Measurements from ENCODE around the gene CHRM4.
A peak's percentile ranks its signal among the peaks of the same experiment; 100 is the strongest.
"Not testable (repeated sequence)": the region's sequence is repeated elsewhere in the genome, so short reads cannot be mapped to it uniquely, and the experiment has no call there.

CHRM4 gene

GRCh38 chr11:46382646-46383403 is 8.8 kb downstream of the CHRM4 start:
- DNase-seq (ENCODE audit: low spot score) (peak; percentile 69), FAIRE-seq (no peak)

DNA sequence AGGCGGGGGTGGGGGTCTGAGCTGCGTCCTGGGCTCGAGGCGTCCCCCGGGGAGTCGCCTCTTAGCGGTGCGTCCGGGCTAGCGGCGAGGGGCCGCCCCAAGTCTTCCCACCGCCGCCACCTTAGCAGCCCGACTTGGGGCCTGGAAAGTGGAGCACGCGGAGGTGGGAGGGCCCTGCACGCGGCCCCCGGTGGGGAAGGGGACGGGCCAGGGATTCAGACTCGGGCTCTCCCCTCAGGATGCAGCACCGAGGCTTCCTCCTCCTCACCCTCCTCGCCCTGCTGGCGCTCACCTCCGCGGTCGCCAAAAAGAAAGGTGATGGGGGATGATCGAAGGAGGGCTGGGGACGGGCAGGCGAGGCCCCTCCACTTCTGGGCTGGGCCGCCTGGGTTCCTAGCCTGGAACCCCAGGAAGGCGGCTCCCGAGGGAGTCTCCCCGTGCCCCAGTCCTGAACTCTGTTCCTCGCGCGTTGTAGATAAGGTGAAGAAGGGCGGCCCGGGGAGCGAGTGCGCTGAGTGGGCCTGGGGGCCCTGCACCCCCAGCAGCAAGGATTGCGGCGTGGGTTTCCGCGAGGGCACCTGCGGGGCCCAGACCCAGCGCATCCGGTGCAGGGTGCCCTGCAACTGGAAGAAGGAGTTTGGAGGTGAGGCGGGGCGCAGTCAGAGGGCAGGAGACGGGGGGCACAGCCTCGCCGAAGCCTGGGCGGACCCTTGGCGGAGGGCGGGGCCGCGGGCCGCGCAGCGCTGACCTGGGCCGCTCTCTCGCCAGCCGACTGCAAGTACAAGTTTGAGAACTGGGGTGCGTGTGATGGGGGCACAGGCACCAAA is 9.5 kb downstream of the CHRM4 start:
- FAIRE-seq (peak; percentile 27), DNase-seq (ENCODE audit: low spot score) (peak; percentile 66)

- peak; percentile 78 for DNase-seq (ENCODE audit: low spot score)
- FAIRE-seq = peak; percentile 23
Observed at GRCh38 chr11:46381048-46381818, 10.3 kb downstream of the CHRM4 start, which contains the start of gene MDK. Gene MDK, plus strand, starts transcription at chr11:46381669. Its CDS starts 389 bp downstream, at chr11:46382058.

DNA sequence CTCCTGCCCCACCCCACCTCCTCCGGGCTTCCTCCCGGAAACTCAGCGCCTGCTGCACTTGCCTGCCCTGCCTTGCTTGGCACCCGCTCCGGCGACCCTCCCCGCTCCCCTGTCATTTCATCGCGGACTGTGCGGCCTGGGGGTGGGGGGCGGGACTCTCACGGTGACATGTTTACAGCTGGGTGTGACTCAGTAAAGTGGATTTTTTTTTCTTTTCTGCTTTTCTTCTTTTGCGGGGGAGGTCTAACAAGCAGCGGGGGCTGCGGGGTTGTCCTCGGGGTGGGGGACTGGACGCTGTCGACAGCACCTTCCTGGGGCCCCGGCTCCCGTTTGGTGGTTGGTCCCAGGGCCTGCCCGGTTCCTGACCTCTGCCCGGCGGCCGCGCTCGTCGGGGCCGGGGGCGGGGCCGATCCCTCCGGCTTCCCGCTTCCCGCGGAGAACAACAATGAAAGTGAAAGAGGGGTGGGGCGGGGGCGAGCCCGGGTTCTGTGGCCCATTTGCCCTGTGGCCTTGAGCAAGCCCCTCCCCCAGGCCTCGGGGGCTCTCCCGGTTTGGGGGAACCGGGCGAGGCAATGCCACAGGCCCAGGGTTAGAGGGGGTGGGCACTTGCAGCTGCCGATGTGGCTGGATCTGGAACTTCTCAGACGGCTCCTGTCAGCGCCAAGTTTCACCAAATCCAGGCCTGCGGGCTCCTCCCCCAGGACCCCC is 11.1 kb downstream of the CHRM4 start:
- FAIRE-seq (no peak), DNase-seq (ENCODE audit: low spot score) (peak; percentile 76)

- peak; percentile 65 for FAIRE-seq
- not testable (repeated sequence) for DNase-seq (ENCODE audit: low spot score)
Observed at GRCh38 chr11:46379482-46380293, 11.9 kb downstream of the CHRM4 start.

DNA sequence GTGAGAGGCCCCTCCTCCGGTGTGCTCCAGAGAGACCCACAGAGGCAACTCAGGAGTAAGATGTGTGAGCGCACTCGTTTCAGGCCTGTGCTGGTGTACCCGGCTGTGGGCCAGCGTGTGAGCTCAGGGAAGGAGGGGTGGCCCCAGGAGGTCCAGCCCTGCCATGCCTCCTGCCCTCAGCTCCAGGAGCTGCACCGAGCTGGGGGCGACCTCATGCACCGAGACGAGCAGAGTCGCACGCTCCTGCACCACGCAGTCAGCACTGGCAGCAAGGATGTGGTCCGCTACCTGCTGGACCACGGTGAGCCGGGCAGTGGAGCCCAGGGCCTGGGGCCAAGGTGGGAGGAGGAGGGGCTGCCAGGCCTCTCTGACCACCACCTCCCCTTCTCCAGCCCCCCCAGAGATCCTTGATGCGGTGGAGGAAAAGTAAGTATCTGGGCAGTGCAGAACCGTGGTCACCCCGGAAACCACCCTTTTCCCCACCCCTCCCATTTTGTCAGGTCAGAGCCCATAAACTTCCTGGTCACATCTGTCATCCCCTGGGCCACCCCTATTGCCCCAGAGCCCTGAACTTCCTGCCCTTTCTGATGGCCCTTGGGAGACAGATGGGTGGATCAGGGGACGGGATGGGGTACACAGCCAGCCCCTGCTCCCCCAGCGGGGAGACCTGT is 12.6 kb downstream of the CHRM4 start:
- FAIRE-seq (no peak), DNase-seq (ENCODE audit: low spot score) (no peak)

DNA sequence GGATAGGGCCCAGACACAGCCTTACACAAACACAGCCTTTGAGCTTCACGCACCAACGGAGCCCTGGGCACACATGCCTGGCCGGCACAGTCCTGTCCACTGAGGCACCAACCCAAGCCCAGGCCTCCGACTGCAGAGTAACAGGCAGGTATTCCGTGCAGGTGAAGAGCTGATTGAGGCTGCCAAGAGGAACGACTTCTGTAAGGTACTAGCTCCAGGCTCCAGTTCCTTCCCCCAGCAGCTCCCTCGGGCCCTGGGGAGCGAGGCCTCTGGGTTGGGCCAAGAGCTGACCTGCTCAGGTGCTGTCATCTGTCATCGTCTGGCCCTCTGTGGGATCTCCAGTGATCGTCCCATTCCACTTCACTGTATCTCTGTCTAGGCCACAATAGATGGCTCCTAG is 13.3 kb downstream of the CHRM4 start:
- DNase-seq (ENCODE audit: low spot score) (no peak), FAIRE-seq (no peak)

GRCh38 chr11:46377831-46378230 is 13.7 kb downstream of the CHRM4 start:
- DNase-seq (ENCODE audit: low spot score) (no peak), FAIRE-seq (no peak)

- DNase-seq (ENCODE audit: low spot score) (no peak), FAIRE-seq (no peak)
Observed at GRCh38 chr11:46377290-46377689, 14.3 kb downstream of the CHRM4 start.

DNA sequence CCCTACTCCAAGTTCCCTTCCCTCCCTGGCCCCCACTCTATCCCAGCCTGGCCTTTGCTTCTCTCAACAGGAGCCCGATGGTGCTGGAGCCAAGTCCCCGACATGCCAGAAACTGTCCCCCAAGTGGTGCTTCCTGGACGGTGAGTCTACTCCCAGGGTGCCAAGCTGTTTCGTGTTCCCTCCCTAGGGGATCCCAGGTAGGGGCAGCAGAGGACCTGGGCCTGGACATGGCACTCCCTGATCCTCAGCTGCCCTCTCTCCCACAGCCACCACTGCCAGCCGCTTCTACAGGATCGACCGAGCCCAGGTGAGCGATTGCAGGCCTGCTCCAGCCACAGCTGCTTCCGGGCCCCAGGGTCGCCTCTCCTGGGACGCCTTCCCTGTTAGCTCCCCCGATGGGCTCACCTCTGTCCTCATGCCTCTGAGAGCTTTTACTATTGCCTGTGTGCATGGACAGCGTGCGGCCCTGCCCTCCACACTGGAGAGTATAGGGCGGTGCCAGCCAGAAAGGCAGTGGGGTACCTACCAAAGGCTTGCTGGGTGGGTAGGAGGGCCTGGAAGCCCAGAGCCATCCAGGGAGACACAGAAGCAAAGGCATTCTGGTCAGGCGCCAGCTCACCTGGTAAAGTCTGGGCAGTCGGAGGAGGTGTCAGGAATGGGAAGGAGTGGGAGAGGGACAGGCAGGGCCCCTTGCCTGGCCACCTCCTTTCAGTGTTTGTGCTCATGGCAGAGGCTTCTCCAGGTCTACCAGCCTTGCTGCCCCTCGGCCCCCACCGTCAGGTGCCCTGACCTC is 15.1 kb downstream of the CHRM4 start:
- no peak for FAIRE-seq
- no peak for DNase-seq (ENCODE audit: low spot score)

DNA sequence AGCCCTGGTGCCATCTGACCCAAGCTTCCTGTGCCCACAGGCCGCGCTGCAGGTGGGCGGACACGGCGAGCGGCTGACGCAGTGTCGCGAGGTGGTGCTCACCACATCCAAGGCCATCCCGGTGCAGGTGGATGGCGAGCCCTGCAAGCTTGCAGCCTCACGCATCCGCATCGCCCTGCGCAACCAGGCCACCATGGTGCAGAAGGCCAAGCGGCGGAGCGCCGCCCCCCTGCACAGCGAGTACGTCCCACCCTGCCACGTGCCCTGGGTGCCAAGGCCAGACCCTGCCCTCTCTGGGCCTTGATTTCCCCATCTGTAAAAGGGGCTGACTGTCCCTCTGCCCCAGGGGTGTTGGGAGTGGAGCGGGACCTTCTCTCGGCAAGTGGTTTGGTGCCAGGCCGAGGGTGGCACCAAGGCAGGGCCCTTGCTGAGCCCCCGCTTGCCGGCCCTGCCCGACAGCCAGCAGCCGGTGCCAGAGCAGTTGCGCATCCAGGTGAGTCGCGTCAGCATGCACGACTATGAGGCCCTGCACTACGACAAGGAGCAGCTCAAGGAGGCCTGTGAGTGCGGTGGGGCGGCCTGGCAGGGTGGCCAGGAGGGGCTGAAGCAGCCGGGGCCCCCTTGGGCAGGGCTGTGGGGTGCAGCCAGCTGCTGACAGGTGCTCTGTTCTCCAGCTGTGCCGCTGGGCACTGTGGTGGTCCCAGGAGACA is 16.0 kb downstream of the CHRM4 start:
- DNase-seq (ENCODE audit: low spot score) (no peak), FAIRE-seq (no peak)

DNA sequence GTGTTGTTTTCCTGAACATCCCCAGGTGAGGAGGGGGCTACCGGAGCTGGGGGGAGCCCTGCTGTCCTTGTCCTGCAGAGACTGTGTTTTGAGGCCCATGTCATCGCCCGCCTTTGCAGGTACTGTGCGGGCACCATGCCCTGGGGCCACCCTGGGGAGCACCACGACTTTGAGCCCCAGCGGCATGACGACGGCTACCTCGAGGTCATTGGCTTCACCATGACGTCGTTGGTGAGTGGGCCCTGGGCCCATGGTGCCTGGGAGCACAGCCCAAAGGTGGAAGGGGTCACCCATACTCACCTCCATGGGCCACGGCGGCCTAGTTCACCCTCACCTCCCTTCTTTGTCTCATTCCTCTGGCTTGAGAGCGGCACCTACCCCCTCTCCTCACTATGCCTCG is 16.8 kb downstream of the CHRM4 start:
- peak; percentile 71 for FAIRE-seq

DNA sequence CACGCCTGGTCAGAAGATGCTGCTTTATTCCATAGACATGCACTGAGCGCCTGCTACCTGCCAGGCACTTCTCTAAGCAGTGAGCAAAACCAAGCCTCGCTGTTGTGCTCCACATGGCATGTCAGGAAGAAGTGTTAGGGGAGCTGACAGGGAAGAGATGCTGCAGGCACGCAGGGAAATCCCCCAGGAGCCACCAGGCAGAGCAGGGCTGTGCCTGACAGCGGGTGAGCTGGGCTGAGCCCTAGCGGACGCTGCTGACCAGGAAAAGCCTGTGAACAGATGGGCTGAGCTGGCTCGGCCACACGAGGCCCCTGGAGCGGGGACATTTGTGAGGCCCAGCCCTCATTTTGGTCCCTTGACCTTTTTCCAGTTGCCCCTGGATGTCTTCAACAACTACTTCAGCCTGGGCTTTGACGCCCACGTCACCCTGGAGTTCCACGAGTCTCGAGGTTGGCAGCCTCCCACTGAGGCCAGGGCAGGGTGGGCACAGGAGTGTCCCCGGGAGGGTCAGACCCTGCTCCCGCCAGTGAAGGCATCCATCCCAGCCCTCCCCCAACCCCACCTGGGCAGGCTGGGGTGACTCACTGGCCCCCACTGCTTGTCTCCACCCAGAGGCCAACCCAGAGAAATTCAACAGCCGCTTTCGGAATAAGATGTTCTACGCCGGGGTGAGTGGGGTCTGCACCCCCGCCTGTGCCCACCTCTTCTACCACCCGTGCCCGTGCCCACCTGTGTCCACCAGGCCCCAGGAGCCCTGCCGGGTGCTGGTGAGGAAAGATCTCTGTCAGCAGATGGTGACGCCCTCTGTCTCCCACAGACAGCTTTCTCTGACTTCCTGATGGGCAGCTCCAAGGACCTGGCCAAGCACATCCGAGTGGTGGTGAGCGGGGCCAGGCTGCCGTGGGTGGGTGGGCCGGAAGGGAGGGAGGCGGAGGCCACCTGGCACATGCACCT is 17.5 kb downstream of the CHRM4 start:
- DNase-seq (ENCODE audit: low spot score) (no peak), FAIRE-seq (no peak)

More for the DNA sequence above, 16.8 kb downstream of the CHRM4 start:
- DNase-seq (ENCODE audit: low spot score) = no peak

DNA sequence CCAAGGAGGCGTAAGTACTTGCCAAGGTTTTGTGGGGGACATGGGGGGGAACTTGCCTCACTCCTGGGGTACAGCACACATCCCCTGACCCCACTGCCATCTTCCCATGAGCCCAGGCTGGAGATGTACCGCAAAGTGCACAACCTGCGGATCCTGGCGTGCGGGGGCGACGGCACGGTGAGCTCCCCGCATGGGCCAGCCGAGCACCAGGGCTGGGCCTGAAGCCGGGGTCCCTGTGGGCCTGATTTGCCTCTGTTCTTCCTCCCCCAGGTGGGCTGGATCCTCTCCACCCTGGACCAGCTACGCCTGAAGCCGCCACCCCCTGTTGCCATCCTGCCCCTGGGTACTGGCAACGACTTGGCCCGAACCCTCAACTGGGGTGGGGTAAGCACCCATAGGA is 19.1 kb downstream of the CHRM4 start:
- not testable (repeated sequence) for DNase-seq (ENCODE audit: low spot score); FAIRE-seq

GRCh38 chr11:46372086-46372485 is 19.5 kb downstream of the CHRM4 start:
- DNase-seq (ENCODE audit: low spot score) = no peak
- no peak for FAIRE-seq

GRCh38 chr11:46371262-46371661 is 20.3 kb downstream of the CHRM4 start:
- FAIRE-seq; DNase-seq (ENCODE audit: low spot score): not testable (repeated sequence)

DNA sequence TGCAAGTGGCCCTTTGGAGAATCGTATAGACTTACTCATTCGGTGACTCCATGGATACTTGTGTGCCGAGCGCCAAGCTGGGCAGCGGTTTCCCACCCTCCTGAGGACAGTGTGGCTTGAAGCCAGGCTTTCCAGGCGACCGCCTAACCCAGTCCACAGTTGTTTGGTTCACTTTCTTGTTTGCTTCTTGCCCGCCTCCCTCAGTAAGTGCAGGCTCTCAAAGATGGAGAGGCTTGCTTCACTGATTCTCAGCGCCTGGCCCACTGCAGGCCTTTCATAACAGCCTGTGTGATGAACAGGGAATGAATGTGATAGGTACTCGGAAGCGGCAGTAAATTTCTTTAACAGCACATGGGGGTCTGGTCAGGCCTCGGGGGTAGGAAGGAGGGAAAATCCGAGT is 21.3 kb downstream of the CHRM4 start:
- FAIRE-seq = no peak

More for the DNA sequence above, 21.3 kb downstream of the CHRM4 start:
- DNase-seq (ENCODE audit: low spot score) = no peak
